HepG2 (cell line): ENCODE results near the gene MYO3B. TPM values are rescaled to one million over a fixed set of nuclear protein-coding genes. Genes with fewer than 3 reads are reported as not detected.

ENCODE experiments used
- ATAC-seq: fragments of 200-7000 bp; cut with Tn5 transposase; 3 replicates; pipeline ENCODE4 v1.9.1; 2020; ENCODE audit warnings: mild to moderate bottlenecking, moderate library complexity
- BruUV-seq: library from RNA; stranded (reverse); fragments of 400-500 nt; replicated peaks from 2 replicates; lab custom pipeline; 2021; lab: Mats Ljungman, UMichigan
- CTCF ChIA-PET: fragments of 300-600 bp; formaldehyde crosslinking; extraction: SDS; loops from one replicate; lab custom pipeline; 2021; ENCODE audit warnings: low total read pairs, inconsistent platforms, low intra/inter-chr PET ratio; lab: Yijun Ruan, JAX
- POLR2A ChIA-PET: fragments of 350-600 bp; sonication (Branson Sonifier 250); formaldehyde crosslinking; loops from one replicate; lab custom pipeline; 2020; ENCODE audit warnings: antibody characterized with exemption, inconsistent platforms; lab: Yijun Ruan, JAX
- DNase-seq: peaks from one replicate; pipeline ENCODE4 v3.0.0-alpha.2; 2015; ENCODE audit warnings: low spot score
- FAIRE-seq: peaks from 3 replicates; lab custom pipeline; 2011; peaks lifted over from hg19 to GRCh38; lab: Jason Lieb, UNC
- H2AFZ ChIP-seq: one replicate; pipeline ENCODE4 v1.6.1; 2011; ENCODE audit warnings: low read length, inconsistent platforms
- H3K27ac ChIP-seq: fragments of 300-600 bp; 3 replicates; pipeline ENCODE4 v1.8.0; 2011; ENCODE audit warnings: mixed run types, mild to moderate bottlenecking, mixed read lengths, low read length, inconsistent platforms; ENCODE audit not compliant: insufficient read depth; ENCODE audit errors: extremely low read length
- H3K27me3 ChIP-seq, 2 experiments: fragments of 200-600 bp in 1 of 2; 2 replicates in 1 of 2; 3 replicates in 1 of 2; pipeline versions ENCODE4 v1.6.0 to v1.8.0; 2011; ENCODE audit warnings: low read length in 2 of 2, mild to moderate bottlenecking in 2 of 2, moderate library complexity in 2 of 2, inconsistent platforms in 1 of 2; ENCODE audit not compliant: insufficient read depth in 2 of 2, control insufficient read depth in 1 of 2
- H3K36me3 ChIP-seq, 2 experiments: fragments of 200-600 bp in 1 of 2; replicated peaks in 1 of 2; 2 replicates in 1 of 2; 3 replicates in 1 of 2; pipeline versions ENCODE4 v1.5.1 to v1.8.0; 2011; ENCODE audit warnings: low read length in 2 of 2, inconsistent platforms in 1 of 2; ENCODE audit not compliant: insufficient read depth in 2 of 2, control insufficient read depth in 1 of 2
- H3K4me1 ChIP-seq: 2 replicates; pipeline ENCODE4 v1.5.1; 2012; ENCODE audit warnings: low read length, inconsistent platforms; ENCODE audit not compliant: insufficient read depth
- H3K4me2 ChIP-seq: 2 replicates; pipeline ENCODE4 v1.6.0; 2011; ENCODE audit warnings: low read depth, low read length, inconsistent platforms
- H3K4me3 ChIP-seq, 3 experiments: fragments of 200-600 bp in 1 of 3; sonication (generic), shearing (Covaris generic) in 1 of 3; replicated peaks in 1 of 3; 2 replicates each; pipeline ENCODE4 v1.5.1; 2011 to 2016; ENCODE audit warnings: low read length in 3 of 3, inconsistent platforms in 2 of 3, low read depth in 2 of 3, mild to moderate bottlenecking in 2 of 3, control low read depth in 1 of 3, mixed read lengths in 1 of 3; ENCODE audit not compliant: insufficient read depth in 1 of 3
- H3K79me2 ChIP-seq: one replicate; pipeline ENCODE4 v1.6.1; 2011; ENCODE audit warnings: low read length, inconsistent platforms; ENCODE audit not compliant: insufficient read depth
- H3K9ac ChIP-seq: 2 replicates; pipeline ENCODE4 v1.6.0; 2011; ENCODE audit warnings: mild to moderate bottlenecking, low read depth, low read length, inconsistent platforms; ENCODE audit not compliant: insufficient read depth
- H3K9me3 ChIP-seq: 2 replicates; pipeline ENCODE4 v1.5.1; 2012; ENCODE audit warnings: mild to moderate bottlenecking, low read length
- H4K20me1 ChIP-seq: 2 replicates; pipeline ENCODE4 v1.6.0; 2011; ENCODE audit warnings: inconsistent platforms, mild to moderate bottlenecking, low read length, moderate library complexity; ENCODE audit not compliant: insufficient read depth
- KLF6 ChIP-seq: IDR thresholded peaks from 2 replicates; pipeline ENCODE4 v1.8.0; 2016; ENCODE audit warnings: missing biosample characterization, missing genetic modification reagents
- NFATC3 ChIP-seq: sonication (generic); formaldehyde crosslinking; IDR thresholded peaks from 2 replicates; pipeline ENCODE4 v1.5.1; 2020; ENCODE audit warnings: mild to moderate bottlenecking, missing genetic modification reagents
- NFKB2 ChIP-seq: sonication (generic); formaldehyde crosslinking; IDR thresholded peaks from 2 replicates; pipeline ENCODE4 v1.4.0; 2020; ENCODE audit warnings: missing genetic modification reagents, borderline replicate concordance
- RBM39 ChIP-seq: fragments of 200-400 bp; formaldehyde crosslinking; IDR thresholded peaks from one replicate; pipeline ENCODE4 v1.6.1; 2018; ENCODE audit warnings: antibody characterized with exemption, mild to moderate bottlenecking, low read depth, low read length; ENCODE audit not compliant: poor library complexity, severe bottlenecking
- SMYD3 ChIP-seq: sonication (generic); formaldehyde crosslinking; IDR thresholded peaks from 2 replicates; pipeline ENCODE4 v1.8.1; 2023; ENCODE audit warnings: mild to moderate bottlenecking, missing genetic modification reagents
- ZNF124 ChIP-seq: sonication (generic); formaldehyde crosslinking; IDR thresholded peaks from 2 replicates; pipeline ENCODE4 v1.4.0; 2020; ENCODE audit warnings: missing genetic modification reagents
- ZNF552 ChIP-seq: sonication (generic); formaldehyde crosslinking; IDR thresholded peaks from 2 replicates; pipeline ENCODE4 v1.9.0; 2022; ENCODE audit warnings: missing genetic modification reagents, mild to moderate bottlenecking, borderline replicate concordance
- ZNF747 ChIP-seq: sonication (generic); formaldehyde crosslinking; IDR thresholded peaks from 2 replicates; pipeline ENCODE4 v1.8.1; 2023; ENCODE audit warnings: missing genetic modification reagents, mild to moderate bottlenecking, borderline replicate concordance
- ZSCAN25 ChIP-seq: sonication (generic); formaldehyde crosslinking; IDR thresholded peaks from 2 replicates; pipeline ENCODE4 v1.8.0; 2022; ENCODE audit warnings: mild to moderate bottlenecking, missing genetic modification reagents
- WGBS: methylation state at CpG from one replicate; pipeline ENCODE4 v1.1.6; 2017; ENCODE audit warnings: low lambda C conversion rate; 5-methylcytosine and 5-hydroxymethylcytosine counted together
- in situ Hi-C: cut with HindIII; loops from 2 replicates; pipeline ENCODE4 v1.10.0; 2017; ENCODE audit warnings: low pct_unique_long_range_greater_than_20kb; ENCODE audit not compliant: extremely low pct_ligation_motif_present
- intact Hi-C: fragments of 100-400 bp; cut with micrococcal nuclease; formaldehyde crosslinking; loops from one replicate; pipeline ENCODE4 v1.10.0; 2022; ENCODE audit not compliant: unreplicated experiment
- polyA plus RNA-seq, 8 experiments: library from polyadenylated mRNA; depleted of rRNA in 3 of 8; stranded (reverse) in 7 of 8; unstranded in 1 of 8; fragments of >200 nt; fragmentation: Illumina TruSeq in 4 of 8; extraction: Trizol in 4 of 8; gene quantifications; 2 replicates each; pipeline versions ENCODE4 v1.2.1 to v1.2.3, GENCODE V29; 2011 to 2016; ENCODE audit warnings: low read depth in 4 of 8, missing spikeins in 1 of 8, mixed read lengths in 1 of 8; ENCODE audit not compliant: insufficient read depth in 1 of 8
- total RNA-seq, 5 experiments: library from RNA; depleted of rRNA; stranded (reverse); fragments of >200 nt; fragmentation: Illumina TruSeq; extraction: Trizol; gene quantifications; 2 replicates each; pipeline ENCODE4 v1.2.3, GENCODE V29; 2016; ENCODE audit warnings: low read depth in 1 of 5
- TF ChIP-seq, protein P1 (sequence below): sonication (generic); formaldehyde crosslinking; IDR thresholded peaks from 2 replicates; pipeline ENCODE4 v1.9.0; 2021; ENCODE audit warnings: missing genetic modification reagents, borderline replicate concordance
- TF ChIP-seq, protein P2 (sequence below): sonication (generic); formaldehyde crosslinking; IDR thresholded peaks from 2 replicates; pipeline ENCODE4 v1.5.1; 2020; ENCODE audit warnings: mild to moderate bottlenecking, missing genetic modification reagents, moderate library complexity

Gene MYO3B
- total and polyA plus RNA-seq, 2 of the 13 experiments (the other 11 are each of a cell fraction or from before 2014, with no cell fraction given), result 0.01 TPM; not detected in 1

DNA sequence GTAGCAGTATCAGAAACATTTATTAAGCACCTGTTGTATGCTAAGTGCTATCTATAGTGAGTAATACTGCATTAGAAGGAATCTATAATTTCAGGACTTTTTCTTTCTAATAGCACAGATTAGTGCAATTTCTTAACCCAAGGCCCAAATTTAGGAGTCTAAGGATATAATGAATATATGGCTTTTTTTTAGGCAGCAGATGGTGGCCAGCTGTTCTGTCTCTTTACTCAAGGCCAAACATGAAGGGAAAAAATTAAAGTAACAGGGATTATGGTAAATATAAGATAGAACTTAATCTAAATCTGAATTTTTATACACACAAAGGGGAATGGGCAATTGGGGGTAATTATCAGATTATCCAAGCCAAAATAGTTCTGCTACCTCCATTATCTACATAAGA is 306.6 kb downstream of the MYO3B start:
- CTCF ChIA-PET, result no interaction called here
- Histone ChIP-seq H3K27ac (no peak overlapping the region), H3K36me3 (no peaks in the 10 kb centered on the region), H3K79me2 (no peaks in the 10 kb centered on the region), H4K20me1 (no peaks in the 10 kb centered on the region), H2AFZ (no peak overlapping the region), H3K4me2 (no peak overlapping the region), H3K9me3 (no peaks in the 10 kb centered on the region), H3K9ac (no peak overlapping the region), H3K27me3 (no peaks in the 10 kb centered on the region), H3K4me3 (no peak overlapping the region), H3K4me1 (peaks cover 15% of the 10 kb centered on the region)
- BruUV-seq, result no TSS peak
- ATAC-seq, result no peak
- POLR2A ChIA-PET, result interaction anchor here (1.1 to 1.2 kb wide), 2 partner anchors 29 to 228 kb away, joined by 3 to 6 read pairs; no protein-coding TSS in a partner anchor
- no peak for FAIRE-seq
- intact Hi-C loops (no loop called here), in situ Hi-C loops (no loop called here)
- DNase-seq, result no peak
- TF ChIP-seq ZNF747 (no peak), ZSCAN25 (CRISPR knock-in tag) (no peak), KLF6 (CRISPR knock-in tag) (no peak), NFKB2 (CRISPR knock-in tag) (no peak)

DNA sequence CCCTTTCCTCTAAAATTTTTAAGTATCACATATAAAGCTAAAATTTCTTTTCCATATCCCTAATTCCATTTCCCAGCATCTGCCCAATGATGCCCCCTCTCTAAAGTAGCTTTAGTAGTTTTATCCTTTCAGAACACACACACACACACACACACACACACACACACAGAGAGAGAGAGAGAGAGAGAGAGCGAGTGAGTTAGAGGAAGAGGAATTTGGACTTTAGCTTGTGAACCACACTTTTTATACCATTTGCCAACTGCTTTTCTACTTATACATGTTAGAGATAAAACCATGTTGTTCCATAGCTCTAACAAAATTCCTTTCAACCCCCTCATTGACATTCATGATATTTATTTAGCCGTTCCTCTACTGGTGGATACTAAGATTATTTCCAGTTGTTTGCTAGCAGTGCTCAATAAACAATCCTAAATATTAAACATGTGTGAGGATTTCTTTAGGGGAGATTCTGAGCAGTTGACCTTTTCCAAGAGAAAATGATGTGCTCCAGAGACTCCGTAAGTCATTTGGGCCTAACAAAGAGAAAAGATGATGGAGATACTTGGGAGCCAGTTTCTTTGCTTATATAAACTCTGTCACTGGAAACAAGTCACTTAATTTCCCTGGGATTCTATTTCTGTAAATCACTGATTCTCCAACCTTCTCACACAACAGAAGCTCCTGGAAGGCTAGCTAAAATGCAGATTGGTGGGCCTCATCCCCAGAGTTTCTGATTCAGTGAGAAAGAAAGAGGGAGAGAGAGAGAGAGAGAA is 307.5 kb downstream of the MYO3B start:
- Histone ChIP-seq H2AFZ (peak overlapping the region; percentile 74), H3K4me2 (peak overlapping the region; percentile 29), H3K9ac (no peak overlapping the region), H3K4me1 (peaks cover 15% of the 10 kb centered on the region), H3K79me2 (no peaks in the 10 kb centered on the region), H4K20me1 (no peaks in the 10 kb centered on the region), H3K9me3 (no peaks in the 10 kb centered on the region), H3K4me3 (peak overlapping the region in 1 of 3 experiments; percentile 5; a peak in 1 of 6 replicates), H3K36me3 (no peaks in the 10 kb centered on the region), H3K27ac (peak overlapping the region; percentile 8), H3K27me3 (no peaks in the 10 kb centered on the region)
- POLR2A ChIA-PET, result interaction anchor here (0.6 to 1.2 kb wide), 4 partner anchors 22 to 231 kb away, joined by 3 to 6 read pairs (median 3); no protein-coding TSS in a partner anchor
- in situ Hi-C loops (no loop called here), intact Hi-C loops (no loop called here)
- WGBS, result 26% methylated on average over 3 of the region's 3 CpGs
- CTCF ChIA-PET, result no interaction called here
- FAIRE-seq, result no peak
- peak; percentile 79 for DNase-seq
- ATAC-seq, result peak; percentile 67
- no TSS peak for BruUV-seq
- TF ChIP-seq NFATC3 (CRISPR knock-in tag) (no peak), ZNF124 (no peak), RBM39 (no peak), SMYD3 (CRISPR knock-in tag) (no peak), ZNF552 (CRISPR knock-in tag) (no peak)
- TF ChIP-seq, protein P1, sequence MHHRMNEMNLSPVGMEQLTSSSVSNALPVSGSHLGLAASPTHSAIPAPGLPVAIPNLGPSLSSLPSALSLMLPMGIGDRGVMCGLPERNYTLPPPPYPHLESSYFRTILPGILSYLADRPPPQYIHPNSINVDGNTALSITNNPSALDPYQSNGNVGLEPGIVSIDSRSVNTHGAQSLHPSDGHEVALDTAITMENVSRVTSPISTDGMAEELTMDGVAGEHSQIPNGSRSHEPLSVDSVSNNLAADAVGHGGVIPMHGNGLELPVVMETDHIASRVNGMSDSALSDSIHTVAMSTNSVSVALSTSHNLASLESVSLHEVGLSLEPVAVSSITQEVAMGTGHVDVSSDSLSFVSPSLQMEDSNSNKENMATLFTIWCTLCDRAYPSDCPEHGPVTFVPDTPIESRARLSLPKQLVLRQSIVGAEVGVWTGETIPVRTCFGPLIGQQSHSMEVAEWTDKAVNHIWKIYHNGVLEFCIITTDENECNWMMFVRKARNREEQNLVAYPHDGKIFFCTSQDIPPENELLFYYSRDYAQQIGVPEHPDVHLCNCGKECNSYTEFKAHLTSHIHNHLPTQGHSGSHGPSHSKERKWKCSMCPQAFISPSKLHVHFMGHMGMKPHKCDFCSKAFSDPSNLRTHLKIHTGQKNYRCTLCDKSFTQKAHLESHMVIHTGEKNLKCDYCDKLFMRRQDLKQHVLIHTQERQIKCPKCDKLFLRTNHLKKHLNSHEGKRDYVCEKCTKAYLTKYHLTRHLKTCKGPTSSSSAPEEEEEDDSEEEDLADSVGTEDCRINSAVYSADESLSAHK (CRISPR knock-in tag), result no peak
- TF ChIP-seq, protein P2, sequence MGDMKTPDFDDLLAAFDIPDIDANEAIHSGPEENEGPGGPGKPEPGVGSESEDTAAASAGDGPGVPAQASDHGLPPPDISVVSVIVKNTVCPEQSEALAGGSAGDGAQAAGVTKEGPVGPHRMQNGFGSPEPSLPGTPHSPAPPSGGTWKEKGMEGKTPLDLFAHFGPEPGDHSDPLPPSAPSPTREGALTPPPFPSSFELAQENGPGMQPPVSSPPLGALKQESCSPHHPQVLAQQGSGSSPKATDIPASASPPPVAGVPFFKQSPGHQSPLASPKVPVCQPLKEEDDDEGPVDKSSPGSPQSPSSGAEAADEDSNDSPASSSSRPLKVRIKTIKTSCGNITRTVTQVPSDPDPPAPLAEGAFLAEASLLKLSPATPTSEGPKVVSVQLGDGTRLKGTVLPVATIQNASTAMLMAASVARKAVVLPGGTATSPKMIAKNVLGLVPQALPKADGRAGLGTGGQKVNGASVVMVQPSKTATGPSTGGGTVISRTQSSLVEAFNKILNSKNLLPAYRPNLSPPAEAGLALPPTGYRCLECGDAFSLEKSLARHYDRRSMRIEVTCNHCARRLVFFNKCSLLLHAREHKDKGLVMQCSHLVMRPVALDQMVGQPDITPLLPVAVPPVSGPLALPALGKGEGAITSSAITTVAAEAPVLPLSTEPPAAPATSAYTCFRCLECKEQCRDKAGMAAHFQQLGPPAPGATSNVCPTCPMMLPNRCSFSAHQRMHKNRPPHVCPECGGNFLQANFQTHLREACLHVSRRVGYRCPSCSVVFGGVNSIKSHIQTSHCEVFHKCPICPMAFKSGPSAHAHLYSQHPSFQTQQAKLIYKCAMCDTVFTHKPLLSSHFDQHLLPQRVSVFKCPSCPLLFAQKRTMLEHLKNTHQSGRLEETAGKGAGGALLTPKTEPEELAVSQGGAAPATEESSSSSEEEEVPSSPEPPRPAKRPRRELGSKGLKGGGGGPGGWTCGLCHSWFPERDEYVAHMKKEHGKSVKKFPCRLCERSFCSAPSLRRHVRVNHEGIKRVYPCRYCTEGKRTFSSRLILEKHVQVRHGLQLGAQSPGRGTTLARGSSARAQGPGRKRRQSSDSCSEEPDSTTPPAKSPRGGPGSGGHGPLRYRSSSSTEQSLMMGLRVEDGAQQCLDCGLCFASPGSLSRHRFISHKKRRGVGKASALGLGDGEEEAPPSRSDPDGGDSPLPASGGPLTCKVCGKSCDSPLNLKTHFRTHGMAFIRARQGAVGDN, result no peak
